ENCODE measurements around the gene CBX8.

The CBX8 gene

GRCh38 chr17:79835470-79835899 is 38.6 kb upstream of the CBX8 start:
- DNase-seq (ENCODE audit: low read depth), result no peak

- DNase-seq (ENCODE audit: low read depth), result no peak
Measured at GRCh38 chr17:79834565-79835469, 37.9 kb upstream of the CBX8 start.

- DNase-seq (ENCODE audit: low read depth), result no peak
Measured at GRCh38 chr17:79833744-79834564, 37.1 kb upstream of the CBX8 start.

GRCh38 chr17:79833110-79833450 is 36.2 kb upstream of the CBX8 start:
- no peak for DNase-seq (ENCODE audit: low read depth)

- DNase-seq (ENCODE audit: low read depth), result no peak
Measured at GRCh38 chr17:79832218-79833109, 35.6 kb upstream of the CBX8 start.

- DNase-seq (ENCODE audit: low read depth), result no peak
Measured at GRCh38 chr17:79831265-79832217, 34.7 kb upstream of the CBX8 start.

- DNase-seq (ENCODE audit: low read depth), result no peak
Measured at GRCh38 chr17:79830763-79831264, 33.9 kb upstream of the CBX8 start.

- DNase-seq (ENCODE audit: low read depth), result no peak
Measured at GRCh38 chr17:79830303-79830702, 33.4 kb upstream of the CBX8 start.

- no peak for DNase-seq (ENCODE audit: low read depth)
Measured at GRCh38 chr17:79829457-79829856, 32.6 kb upstream of the CBX8 start.

GRCh38 chr17:79829004-79829403 is 32.1 kb upstream of the CBX8 start:
- DNase-seq (ENCODE audit: low read depth), result no peak

GRCh38 chr17:79826841-79827578 is 30.1 kb upstream of the CBX8 start:
- no peak for DNase-seq (ENCODE audit: low read depth)

GRCh38 chr17:79826204-79826680 is 29.4 kb upstream of the CBX8 start:
- no peak for DNase-seq (ENCODE audit: low read depth)

GRCh38 chr17:79825580-79825921 is 28.7 kb upstream of the CBX8 start:
- no peak for DNase-seq (ENCODE audit: low read depth)

GRCh38 chr17:79824893-79825579 is 28.2 kb upstream of the CBX8 start:
- no peak for DNase-seq (ENCODE audit: low read depth)

GRCh38 chr17:79824234-79824633 is 27.4 kb upstream of the CBX8 start:
- no peak for DNase-seq (ENCODE audit: low read depth)

- DNase-seq (ENCODE audit: low read depth), result no peak
Measured at GRCh38 chr17:79822583-79823124, 25.8 kb upstream of the CBX8 start.

- no peak for DNase-seq (ENCODE audit: low read depth)
Measured at GRCh38 chr17:79821331-79822095, 24.6 kb upstream of the CBX8 start.

- DNase-seq (ENCODE audit: low read depth), result no peak
Measured at GRCh38 chr17:79820959-79821330, 24.1 kb upstream of the CBX8 start.

All from activated T-helper 9 cell treated with anti-CD3 and anti-CD28 coated beads, Interleukin-2, amount 50 U/mL, for 16 hours (primary cell).